Non-pigmented ciliary epithelial cell (primary cell): ENCODE results near the gene VRK1.
A peak's percentile ranks its signal among the peaks of the same experiment; 100 is the strongest.

Source experiments
- DNase-seq: peaks from one replicate; pipeline ENCODE4 v3.0.0-alpha.2; 2010; ENCODE audit warnings: low read depth

VRK1 gene

GRCh38 chr14:96792003-96792402 lies 5.2 kb upstream of the VRK1 start:
- no peak for DNase-seq

- DNase-seq, result no peak
Measured at GRCh38 chr14:96792591-96792990, 4.6 kb upstream of the VRK1 start.

- DNase-seq, result no peak
Measured at GRCh38 chr14:96793547-96793946, 3.6 kb upstream of the VRK1 start.

- no peak for DNase-seq
Measured at GRCh38 chr14:96795109-96795828, 1.9 kb upstream of the VRK1 start.

GRCh38 chr14:96797582-96798349 lies 584 bp downstream of the VRK1 start:
- DNase-seq, result no peak

GRCh38 chr14:96798956-96799355 lies 1.8 kb downstream of the VRK1 start:
- no peak for DNase-seq

GRCh38 chr14:96799489-96800054 lies 2.4 kb downstream of the VRK1 start:
- DNase-seq, result no peak

GRCh38 chr14:96801931-96802330 lies 4.7 kb downstream of the VRK1 start:
- DNase-seq, result no peak

- no peak for DNase-seq
Measured at GRCh38 chr14:96802963-96803362, 5.8 kb downstream of the VRK1 start.

GRCh38 chr14:96803958-96804357 lies 6.8 kb downstream of the VRK1 start:
- no peak for DNase-seq

- DNase-seq, result no peak
Measured at GRCh38 chr14:96804895-96805294, 7.7 kb downstream of the VRK1 start.

GRCh38 chr14:96805956-96806355 lies 8.8 kb downstream of the VRK1 start:
- no peak for DNase-seq

GRCh38 chr14:96806836-96807235 lies 9.7 kb downstream of the VRK1 start:
- DNase-seq, result no peak

GRCh38 chr14:96808619-96809406 lies 11.6 kb downstream of the VRK1 start:
- no peak for DNase-seq

- peak; percentile 18 for DNase-seq
Measured at GRCh38 chr14:96811265-96811664, 14.1 kb downstream of the VRK1 start.

GRCh38 chr14:96811985-96812667 lies 14.9 kb downstream of the VRK1 start:
- DNase-seq, result no peak

- DNase-seq, result no peak
Measured at GRCh38 chr14:96816281-96816680, 19.1 kb downstream of the VRK1 start.

GRCh38 chr14:96817750-96818666 lies 20.8 kb downstream of the VRK1 start:
- no peak for DNase-seq

GRCh38 chr14:96821501-96821900 lies 24.3 kb downstream of the VRK1 start:
- no peak for DNase-seq

GRCh38 chr14:96823652-96824051 lies 26.5 kb downstream of the VRK1 start:
- no peak for DNase-seq

GRCh38 chr14:96824283-96824682 lies 27.1 kb downstream of the VRK1 start:
- DNase-seq, result peak; percentile 32
